ENCODE data around the gene PPP4R4.
"Not testable (repeated sequence)": the region's sequence is repeated elsewhere in the genome, so short reads cannot be mapped to it uniquely, and the experiment has no call there.

The PPP4R4 gene

DNA sequence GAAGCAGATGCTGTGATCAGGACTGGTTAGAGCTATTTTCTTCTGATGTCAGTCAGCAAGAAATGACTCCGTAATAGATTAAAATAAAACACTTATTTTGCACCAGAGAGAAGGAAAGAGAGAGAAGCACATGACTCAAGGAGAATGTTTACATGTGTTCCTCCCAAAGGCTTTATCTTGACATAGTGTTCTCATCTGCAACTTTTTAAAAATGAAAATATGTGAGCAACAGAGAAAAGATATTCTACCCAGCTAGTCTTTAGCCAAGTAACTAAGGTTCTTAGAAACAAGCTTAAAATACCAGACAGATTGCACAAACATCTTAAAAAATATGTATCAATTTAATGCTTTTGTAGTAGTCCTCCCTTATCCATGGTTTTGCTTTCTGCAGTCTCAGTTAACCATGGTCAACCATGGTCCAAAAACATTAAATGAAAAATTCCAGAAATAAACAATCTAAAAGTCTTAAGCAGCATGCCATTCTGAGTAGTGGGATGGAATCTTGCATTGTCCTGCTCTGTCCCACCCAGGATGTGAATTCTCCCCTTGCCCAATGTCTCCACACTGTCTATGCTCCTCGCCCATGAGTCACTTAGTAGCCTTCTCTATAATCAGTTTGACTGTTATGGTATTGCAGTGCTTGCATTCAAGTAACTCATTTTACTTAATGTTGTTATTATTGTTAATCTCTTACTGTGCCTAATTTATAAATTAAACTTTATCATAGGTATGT is 109.0 kb downstream of the PPP4R4 start:
- DNase-seq = no peak

DNA sequence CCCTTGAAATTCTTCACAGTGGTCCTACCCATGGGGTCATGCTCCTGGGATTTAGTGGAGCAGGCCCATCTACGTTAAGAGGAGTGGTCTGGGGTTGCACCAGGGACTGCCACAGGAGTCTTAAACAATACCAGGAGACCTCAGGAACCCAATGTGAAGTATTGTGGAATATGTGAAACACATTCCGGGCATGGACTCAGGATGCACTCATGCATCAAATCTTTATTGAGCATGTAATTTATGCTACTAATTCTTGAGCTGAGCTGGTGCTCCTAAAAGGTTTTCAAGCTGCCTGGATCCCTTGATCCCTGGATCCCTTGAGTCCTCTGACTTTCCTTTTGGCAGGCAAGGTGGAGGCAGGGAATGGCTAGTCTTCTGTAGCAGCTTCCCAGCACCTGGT is 110.1 kb downstream of the PPP4R4 start:
- no peak for DNase-seq

DNA sequence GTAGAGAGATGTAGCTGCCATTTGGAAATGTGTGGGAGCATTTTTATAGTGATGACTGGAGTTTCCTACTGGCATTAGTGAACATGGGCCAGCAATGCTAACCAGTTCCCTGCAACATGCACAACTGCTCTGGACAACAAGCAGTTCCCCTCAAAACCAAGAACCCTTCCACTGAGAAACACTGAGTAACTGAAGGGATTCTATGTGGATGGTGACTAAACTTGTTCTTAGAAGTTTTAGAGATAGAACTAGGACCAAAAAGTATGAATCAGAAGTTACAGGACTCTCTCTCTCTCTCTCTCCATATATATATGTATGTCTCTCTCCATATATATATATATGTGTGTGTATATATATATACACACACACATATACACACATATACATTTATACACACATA is 111.0 kb downstream of the PPP4R4 start:
- no peak for DNase-seq

GRCh38 chr14:94288610-94289465 is 114.7 kb downstream of the PPP4R4 start:
- DNase-seq = no peak

- no peak for DNase-seq
Observed at GRCh38 chr14:94290197-94290596, 116.1 kb downstream of the PPP4R4 start.

GRCh38 chr14:94291159-94291905 is 117.2 kb downstream of the PPP4R4 start:
- no peak for DNase-seq

- no peak for DNase-seq
Observed at GRCh38 chr14:94291906-94292525, 117.9 kb downstream of the PPP4R4 start.

DNA sequence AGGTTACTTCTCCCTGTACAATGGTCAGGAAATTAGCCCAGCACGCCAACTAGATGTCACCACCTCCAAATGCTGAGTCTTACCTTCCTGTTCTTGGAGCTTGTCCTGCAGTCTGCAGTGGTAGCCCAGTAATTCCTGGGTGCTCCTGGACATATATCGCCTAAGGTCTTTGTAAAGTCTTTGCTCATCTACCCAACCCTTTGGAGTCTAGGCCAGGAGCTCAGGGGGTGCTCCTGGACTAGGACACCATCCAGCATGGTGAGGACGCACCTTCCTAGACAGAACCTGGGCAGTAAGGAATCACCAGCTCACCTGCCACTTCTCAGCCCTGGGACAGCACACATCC is 118.4 kb downstream of the PPP4R4 start:
- DNase-seq = no peak

DNA sequence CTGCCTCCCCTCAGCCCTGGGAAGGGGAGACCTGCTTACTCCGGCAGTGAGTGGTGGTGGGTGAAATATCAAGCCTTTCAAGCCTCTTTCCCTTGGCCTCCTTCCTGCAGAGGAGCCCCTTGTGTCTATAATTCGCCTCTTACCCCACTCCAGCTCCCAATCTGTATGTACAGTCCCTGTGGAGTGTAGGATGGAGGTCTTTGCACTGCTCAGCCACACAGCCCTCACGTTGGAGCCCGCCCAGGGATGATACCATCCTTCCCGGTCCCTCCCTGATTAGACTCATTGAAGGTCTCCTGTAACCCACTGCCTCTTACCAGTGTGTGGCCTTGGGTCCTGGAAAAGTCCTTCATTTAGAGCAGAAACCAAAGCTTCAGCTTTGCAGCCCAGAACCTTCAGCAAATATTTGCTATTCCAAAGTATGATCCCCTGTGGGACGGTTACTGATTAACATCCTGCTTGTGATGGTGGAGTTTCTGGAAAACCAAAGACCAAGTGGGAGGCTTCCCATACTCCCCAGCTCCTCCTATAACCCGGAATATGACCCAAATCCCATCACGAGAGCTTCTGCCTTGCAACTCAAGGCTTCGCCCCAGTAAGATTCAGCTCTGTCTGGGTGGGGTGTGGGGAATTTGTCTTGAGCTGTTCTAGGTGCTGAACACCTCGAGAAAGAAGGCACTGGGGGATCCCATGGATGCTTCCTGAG is 118.9 kb downstream of the PPP4R4 start, which contains the start of gene SERPINA10:
SERPINA10 (minus strand) TSS at position 397 of the 706 bp plus-strand sequence. CDS start 2,675 bp downstream, outside the sequence.
- DNase-seq = no peak

GRCh38 chr14:94293578-94293924 is 119.4 kb downstream of the PPP4R4 start:
- DNase-seq = no peak

- no peak for DNase-seq
Observed at GRCh38 chr14:94295360-94296180, 121.4 kb downstream of the PPP4R4 start.

DNA sequence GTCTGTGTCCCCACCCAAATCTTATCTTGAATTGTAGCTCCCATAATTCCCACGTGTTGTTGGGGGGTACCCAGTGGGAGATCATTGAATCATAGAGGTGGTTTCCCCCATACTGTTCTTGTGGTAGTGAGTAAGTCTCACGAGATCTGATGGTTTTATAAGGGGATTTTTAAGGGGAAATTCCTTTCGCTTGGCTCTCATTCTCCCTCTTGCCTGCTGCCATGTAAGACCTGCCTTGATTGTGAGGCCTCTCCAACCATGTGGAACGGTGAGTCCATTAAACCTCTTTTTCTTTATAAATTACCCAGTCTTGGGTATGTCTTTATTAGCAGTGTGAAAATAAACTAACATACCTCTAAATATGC is 122.0 kb downstream of the PPP4R4 start:
- not testable (repeated sequence) for DNase-seq

- no peak for DNase-seq
Observed at GRCh38 chr14:94298130-94298529, 124.0 kb downstream of the PPP4R4 start.

DNA sequence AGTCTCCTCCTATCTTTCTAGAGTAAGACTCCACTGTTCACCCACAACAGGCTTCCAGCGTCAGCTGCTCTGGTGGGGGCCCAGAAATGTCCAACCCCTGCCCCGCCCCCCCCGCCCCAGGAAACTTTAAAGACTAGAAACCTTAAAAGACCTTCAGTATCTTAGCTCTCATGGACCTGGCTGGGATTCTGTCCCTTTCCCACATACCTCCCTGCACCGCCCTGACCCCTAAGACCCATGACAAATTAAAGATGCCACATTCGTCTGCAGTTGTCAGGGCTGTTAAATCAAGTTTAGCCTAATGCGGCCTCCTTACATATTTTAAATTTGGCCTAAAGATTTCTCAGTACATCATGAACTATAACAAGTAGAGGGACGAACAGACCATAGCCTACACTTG is 129.0 kb downstream of the PPP4R4 start:
- DNase-seq = no peak

GRCh38 chr14:94304243-94304642 is 130.1 kb downstream of the PPP4R4 start:
- DNase-seq = no peak

- DNase-seq = no peak
Observed at GRCh38 chr14:94305620-94306019, 131.5 kb downstream of the PPP4R4 start.

GRCh38 chr14:94306047-94306978 is 132.2 kb downstream of the PPP4R4 start:
- DNase-seq = no peak

DNA sequence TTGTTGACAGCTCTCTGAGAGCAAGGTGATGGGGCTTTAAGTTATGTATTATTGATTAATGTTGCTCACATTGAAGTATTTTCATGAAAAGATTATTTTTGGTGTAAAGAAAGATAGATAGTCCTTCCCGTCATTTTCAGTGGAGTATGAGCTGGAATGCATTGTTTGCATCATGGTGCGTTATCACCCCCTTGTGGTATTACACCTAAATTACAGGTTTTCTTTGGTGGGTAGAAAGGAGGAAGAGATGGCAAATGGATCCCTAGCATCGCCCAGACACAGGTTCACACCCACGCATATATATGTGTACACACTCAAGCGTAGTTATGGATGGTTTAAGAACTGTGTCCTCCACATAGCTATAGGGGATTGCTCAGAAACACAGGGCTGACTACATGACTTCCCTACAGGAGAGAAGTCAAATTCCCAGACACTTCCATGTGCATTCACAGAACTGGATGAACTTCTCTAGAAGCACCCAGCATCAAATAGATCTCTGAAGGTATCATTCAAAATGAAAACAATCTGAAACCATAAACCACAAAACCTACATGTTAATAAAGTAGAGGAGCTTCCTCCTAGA is 133.4 kb downstream of the PPP4R4 start:
- DNase-seq = no peak

DNA sequence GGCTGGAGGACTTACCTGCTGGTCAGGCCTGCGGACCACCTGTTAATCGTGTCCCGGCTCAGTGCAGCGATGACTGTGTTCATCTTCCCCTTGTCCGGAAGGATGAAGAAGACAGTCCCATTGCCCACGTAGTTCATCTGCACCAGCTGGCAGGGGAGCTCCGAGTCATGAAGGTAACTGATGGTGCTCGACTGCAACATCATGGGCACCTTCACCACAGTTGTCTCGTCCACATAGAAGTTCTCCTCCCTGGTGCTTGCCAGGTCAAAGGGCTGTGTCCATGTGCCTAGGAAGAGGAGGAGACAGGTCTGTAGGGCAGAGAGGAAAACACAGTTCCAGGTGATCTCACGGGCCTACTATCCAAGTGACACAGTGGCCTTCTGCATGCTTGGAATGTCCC is 135.6 kb downstream of the PPP4R4 start:
- no peak for DNase-seq

DNA sequence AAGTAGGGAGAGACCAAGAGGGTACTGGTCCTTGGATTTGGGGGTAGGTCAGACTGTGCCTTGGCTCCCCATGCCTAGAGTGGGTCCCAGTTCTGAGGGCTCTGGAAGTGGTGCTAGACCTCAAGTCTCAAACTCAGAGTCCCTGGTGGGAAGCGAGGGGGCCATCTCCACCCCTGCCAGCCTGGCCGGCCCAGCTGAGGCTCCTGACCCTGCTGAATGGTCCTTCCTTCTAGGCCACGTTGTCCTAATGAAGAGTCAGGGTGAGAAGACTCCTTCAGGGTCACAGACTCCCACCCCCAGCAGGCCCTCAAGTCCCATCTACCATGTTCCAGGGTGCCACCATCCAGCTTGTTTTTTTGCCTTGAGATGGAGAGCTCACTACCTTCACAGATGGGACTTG is 136.1 kb downstream of the PPP4R4 start:
- DNase-seq = no peak

Data from NCI-H187 treated with DMSO at 0.1 percent for 48 hours (cell line).